Activated naive CD4-positive, alpha-beta T cell treated with anti-CD3 and anti-CD28 coated beads, Interleukin-2, amount 50 U/mL, for 72 hours (primary cell): ENCODE results near the gene STIM1. TPM values are rescaled to one million over a fixed set of nuclear protein-coding genes. Genes with fewer than 3 reads are reported as not detected.
"Not testable (repeated sequence)": the region's sequence is repeated elsewhere in the genome, so short reads cannot be mapped to it uniquely, and the experiment has no call there.

Experiments
- ATAC-seq, 2 donors: fragments of 150-1000 bp; cut with Tn5 transposase; 2 replicates each; pipeline ENCODE4 v1.10.0; 2021; ENCODE audit warnings: mild to moderate bottlenecking in 2 of 2, moderate library complexity in 2 of 2
- DNase-seq, 2 donors: peaks; one replicate each; pipeline ENCODE4 v3.0.0; 2021 to 2022; ENCODE audit warnings: low spot score in 2 of 2
- H3K27ac Mint-ChIP-seq, 2 donors: one replicate each; pipeline ENCODE4 v1.8.0; 2022; ENCODE audit warnings: mild to moderate bottlenecking in 2 of 2, mixed read lengths in 2 of 2
- H3K36me3 Mint-ChIP-seq, 2 donors: one replicate each; pipeline ENCODE4 v1.8.0; 2022; ENCODE audit warnings: mixed read lengths in 2 of 2
- H3K9me3 Mint-ChIP-seq, 2 donors: one replicate each; pipeline ENCODE4 v1.8.0; 2022; ENCODE audit warnings: mixed read lengths in 2 of 2
- total RNA-seq, 2 donors: library from RNA; stranded (reverse); gene quantifications; one replicate each; pipeline ENCODE4 v1.2.3, GENCODE V29; 2022

STIM1 gene
- 10 to 100 TPM; 75.8 to 88.8 TPM for total RNA-seq

DNA sequence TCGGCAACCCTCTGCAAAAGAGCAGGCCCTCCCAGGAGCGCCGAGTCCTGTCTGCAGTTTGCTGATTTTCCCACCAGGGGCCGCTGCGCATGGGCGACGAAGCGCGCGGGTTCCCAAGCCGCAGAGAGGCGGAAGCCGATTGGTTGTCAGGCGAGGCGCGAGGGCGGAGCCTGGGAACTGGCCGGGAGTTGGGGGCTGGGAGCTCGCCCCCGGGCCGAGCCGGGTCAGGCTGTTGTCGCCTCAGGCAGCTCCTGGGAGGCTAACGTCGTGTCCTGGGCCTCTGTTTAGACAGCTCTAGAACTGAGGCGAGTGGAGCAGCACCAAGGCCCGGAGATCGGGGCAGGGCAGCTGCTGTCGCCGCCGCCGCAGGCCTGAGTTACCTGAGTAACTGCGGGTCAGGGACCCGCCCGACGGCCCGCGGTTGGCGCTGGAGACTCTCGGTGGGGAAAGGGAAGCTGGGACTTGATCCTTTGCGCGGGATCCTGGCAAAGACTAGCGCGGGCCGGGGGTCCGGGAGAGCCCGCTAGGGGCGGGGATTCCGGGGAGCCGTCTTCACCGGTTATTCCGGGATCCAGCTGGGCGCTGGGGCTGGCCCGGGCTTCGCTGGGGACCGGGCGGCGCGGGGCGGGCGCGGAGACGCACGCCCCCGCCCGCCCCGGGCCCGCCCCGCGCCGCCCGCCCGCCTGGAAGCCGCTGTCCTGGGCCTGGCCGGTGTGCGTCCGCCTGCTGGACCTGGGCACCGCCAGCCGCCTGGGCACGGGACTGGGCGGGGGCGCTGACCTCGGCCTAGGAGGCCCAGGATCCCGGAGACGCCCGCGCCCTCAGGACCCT lies at the start of gene STIM1:
STIM1 (plus strand) TSS at position 688 of the 831 bp plus-strand sequence. CDS start 607 bp downstream, outside the sequence.
- DNase-seq (peak; percentile 98 to 100), ATAC-seq (peak; percentile 66 to 79)
- peak within 1 kb of the TSS; percentile 97 for H3K27ac Mint-ChIP-seq
- H3K9me3 Mint-ChIP-seq, result no peaks in the 10 kb centered on the region
- H3K36me3 Mint-ChIP-seq, result peaks cover 16% of the 10 kb centered on the region in 2 donors

DNA sequence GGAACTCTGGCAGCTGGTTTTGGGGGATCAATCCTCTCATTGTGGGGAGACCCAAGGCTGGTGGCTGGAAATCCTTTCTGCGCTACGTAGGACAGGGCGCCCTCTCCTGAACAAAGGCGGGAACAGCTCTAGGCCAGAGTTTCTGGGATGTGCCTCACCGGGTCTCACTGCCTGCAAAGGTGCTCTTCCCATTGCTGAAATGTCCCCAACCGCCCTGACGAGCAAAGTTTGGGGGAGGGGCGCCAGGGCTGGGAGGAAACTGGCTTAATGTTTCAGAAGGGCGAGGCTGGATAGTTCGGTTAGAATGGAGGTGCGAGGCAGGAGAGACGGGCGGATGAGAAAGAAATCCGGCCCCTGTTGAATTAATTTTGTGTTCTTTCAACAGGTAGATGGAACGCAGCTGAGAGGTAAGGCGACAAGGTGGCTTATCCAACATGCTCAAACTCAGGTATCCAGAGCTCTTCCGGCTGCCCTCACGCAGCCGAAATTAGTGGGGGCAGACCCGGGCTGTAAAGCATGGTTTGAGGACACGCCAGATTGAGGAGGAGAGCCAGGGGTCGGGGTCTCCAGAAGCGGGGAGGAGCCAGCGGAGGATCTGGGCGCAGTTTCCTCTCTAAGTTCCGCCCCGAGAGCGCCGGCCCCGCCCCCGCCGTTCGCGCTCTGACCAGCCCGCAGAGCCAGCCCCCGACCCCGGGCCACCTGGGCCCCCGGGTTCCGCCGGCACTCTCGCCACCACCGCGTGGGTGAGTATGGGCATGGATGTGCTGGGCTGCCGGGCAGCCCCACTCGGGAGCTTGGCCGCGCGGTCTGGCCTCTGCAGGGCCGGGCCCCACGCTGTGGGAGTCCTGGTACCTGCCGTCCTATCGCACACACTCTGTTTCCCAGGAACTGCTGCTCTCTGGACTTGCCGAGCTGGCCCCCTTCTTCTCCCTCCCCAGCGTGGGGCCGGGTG lies 47.3 kb upstream of the STIM1 start, which contains the start of gene PGAP2:
PGAP2 (plus strand) TSS at position 652 of the 952 bp plus-strand sequence. CDS start 2,700 bp downstream, outside the sequence.
- ATAC-seq (peak; percentile 80 to 83), DNase-seq (peak; percentile 66 to 70)
- H3K9me3 Mint-ChIP-seq, result no peaks in the 10 kb centered on the region
- peak within 1 kb of the TSS; percentile 94 to 96 for H3K27ac Mint-ChIP-seq
- H3K36me3 Mint-ChIP-seq, result peaks cover 5 to 6% of the 10 kb centered on the region in 2 donors

DNA sequence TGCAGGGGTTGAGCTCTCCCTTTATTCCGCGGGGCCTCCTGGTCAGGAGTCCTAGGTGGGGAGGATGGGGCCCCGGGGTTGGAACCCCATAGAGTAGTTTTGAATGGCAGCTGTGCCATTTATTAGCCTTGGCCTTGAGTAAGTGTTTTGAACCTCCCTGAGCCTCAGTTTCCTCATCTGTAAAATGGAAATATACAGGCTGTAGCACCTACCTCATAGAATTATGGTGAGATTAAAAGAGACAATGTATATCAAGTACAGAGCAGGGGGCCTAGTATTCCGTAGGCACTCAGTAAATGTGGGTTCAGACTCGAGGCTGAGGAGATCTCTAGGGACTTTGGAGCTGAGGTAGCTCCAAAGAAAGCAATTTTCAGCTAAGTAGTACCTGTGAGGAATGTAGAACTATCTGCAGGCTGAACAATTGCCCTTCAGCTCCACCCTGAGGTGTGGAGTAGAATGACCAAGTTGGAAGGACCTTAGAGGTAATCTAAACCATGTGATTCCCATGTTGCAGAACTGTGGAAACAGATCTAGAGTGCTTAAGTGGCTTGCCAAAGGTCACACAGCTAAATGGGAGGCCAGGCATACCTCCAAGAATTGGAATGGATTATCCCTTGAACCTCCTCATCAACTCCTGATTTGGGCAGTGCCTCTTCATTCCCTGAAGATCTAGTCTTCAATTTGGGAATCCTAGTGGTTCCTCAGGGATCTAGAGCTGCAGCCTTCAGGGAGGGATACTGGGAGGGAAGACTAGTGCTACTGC lies 46.4 kb upstream of the STIM1 start:
- no peaks in the 10 kb centered on the region for H3K9me3 Mint-ChIP-seq
- DNase-seq (peak in 1 of 2 donors; percentile 33), ATAC-seq (peak; percentile 65 to 67)
- H3K36me3 Mint-ChIP-seq, result peaks cover 5 to 6% of the 10 kb centered on the region in 2 donors
- H3K27ac Mint-ChIP-seq, result peak overlapping the region in 1 of 2 donors; percentile 94

DNA sequence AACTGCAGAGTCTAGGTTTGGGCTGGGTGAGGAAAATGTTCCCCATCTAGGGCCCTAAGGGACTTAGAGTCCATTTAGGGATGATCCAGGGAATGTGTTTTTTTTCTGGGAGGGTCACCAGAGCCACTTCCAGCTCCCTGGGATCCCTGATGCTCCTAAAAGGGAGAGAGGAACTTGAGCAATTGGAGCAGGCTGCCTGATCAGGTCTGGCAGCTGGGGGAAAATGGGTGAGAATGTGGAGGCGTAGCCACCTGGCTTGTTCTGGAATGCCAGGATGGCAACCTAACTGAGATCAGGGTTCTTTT lies 45.9 kb upstream of the STIM1 start:
- no peak for DNase-seq
- ATAC-seq, result no peak
- H3K9me3 Mint-ChIP-seq, result no peaks in the 10 kb centered on the region

DNA sequence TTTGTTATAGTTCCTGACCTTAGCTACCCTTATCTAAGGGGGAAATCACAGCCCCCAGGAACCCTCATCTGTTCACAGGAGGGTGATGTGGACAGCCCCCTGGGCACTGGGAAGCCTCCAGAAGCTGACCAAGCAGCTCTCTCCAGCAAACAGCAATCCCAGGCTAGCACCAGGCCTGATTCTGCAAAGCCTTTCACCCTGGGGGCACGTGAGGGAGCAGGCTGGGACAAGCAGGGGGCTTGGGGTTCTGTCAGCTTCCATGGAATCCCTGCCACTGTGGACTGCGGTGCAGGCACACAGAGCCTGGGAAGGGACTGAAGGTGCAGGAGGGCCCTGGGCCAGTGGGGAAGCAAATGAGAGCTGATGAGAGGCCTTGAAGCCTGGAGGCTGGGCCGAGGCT lies 45.0 kb upstream of the STIM1 start:
- no peak for DNase-seq
- Mint-ChIP-seq H3K27ac (no peak overlapping the region), H3K36me3 (peaks cover 5 to 6% of the 10 kb centered on the region in 2 donors), H3K9me3 (no peaks in the 10 kb centered on the region)
- ATAC-seq, result no peak

More for the DNA sequence above, 45.9 kb upstream of the STIM1 start:
- peaks cover 5 to 6% of the 10 kb centered on the region in 2 donors for H3K36me3 Mint-ChIP-seq
- no peak overlapping the region for H3K27ac Mint-ChIP-seq

DNA sequence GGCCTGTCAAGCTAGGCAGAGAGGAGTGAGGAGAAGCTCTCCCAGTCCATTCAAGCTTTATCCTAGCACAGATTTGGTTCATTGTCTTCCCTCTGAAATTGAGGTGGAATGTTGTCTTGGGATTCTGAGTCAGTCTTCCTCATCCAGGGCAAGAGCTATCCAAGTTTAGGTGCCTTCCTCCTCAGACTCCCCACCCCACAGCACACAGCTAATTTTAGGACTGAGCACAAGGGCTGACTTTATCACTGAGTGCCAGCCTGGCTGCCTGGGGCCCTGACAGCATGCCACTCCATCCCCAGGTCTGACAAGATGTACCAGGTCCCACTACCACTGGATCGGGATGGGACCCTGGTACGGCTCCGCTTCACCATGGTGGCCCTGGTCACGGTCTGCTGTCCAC lies 44.5 kb upstream of the STIM1 start:
- H3K27ac Mint-ChIP-seq, result no peak overlapping the region
- peaks cover 5 to 6% of the 10 kb centered on the region in 2 donors for H3K36me3 Mint-ChIP-seq
- ATAC-seq, result no peak
- no peak for DNase-seq
- no peaks in the 10 kb centered on the region for H3K9me3 Mint-ChIP-seq

DNA sequence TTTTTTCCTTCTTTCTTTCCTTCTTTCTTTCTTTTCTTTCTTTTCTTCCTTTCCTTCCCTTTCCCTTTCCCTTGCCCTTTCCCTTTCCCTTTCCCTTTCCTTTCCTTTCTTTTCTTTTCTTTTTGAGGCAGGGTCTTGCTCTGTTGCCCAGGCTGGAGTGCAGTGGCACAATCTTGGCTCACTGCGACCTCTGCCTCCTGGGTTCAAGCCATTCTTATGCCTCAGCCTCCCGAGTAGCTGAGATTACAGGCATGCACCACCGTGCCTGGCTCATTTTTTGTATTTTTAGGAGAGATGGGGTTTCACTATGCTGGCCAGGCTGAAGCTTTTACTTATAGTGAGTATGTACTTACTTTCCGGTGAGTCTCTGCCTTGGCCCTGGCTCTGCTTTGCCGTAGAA lies 40.6 kb upstream of the STIM1 start:
- H3K36me3 Mint-ChIP-seq, H3K9me3 Mint-ChIP-seq, ATAC-seq, DNase-seq, H3K27ac Mint-ChIP-seq: not testable (repeated sequence)

DNA sequence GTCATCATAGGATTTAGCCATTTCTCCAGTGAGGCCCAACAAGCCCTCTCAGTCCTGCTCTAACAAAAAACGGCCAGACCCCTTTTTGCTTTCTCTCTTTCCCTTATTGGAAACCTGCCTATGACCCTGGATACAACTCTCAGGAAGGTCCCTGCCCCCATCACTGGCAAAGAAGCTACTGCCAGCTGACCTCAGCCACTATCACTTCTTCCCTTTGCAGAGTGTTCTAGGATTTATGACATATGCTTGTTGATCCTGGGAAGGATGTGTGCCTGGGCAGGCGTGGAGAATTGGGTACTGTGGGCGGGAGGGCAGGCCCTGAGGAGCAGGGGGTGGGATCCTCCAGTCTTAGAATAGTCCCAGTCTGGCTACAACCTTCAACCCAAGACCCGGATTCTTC lies 39.6 kb upstream of the STIM1 start:
- Mint-ChIP-seq H3K9me3 (no peaks in the 10 kb centered on the region), H3K27ac (peak overlapping the region in 1 of 2 donors; percentile 34), H3K36me3 (no peaks in the 10 kb centered on the region)
- DNase-seq (no peak), ATAC-seq (no peak)

DNA sequence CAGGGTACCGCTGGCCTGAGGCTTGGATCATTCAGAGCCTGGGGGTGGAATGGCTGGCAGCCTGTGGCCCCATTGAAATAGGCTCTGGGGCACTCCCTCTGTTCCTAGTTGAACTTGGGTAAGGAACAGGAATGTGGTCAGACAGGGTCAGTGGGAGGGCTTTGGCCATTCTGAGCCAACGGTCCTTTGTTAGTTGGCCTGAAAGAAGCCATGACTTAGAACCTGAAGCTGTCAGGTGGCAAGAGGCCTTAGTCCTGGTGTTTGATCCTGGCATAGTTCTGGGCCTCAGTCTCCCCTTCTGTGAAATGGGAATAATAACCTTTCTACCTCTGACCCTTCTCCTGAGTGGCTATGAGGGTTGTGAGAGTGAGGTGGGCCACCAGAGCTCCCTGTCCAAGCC lies 38.8 kb upstream of the STIM1 start:
- H3K36me3 Mint-ChIP-seq, result no peaks in the 10 kb centered on the region
- ATAC-seq, result no peak
- no peaks in the 10 kb centered on the region for H3K9me3 Mint-ChIP-seq
- DNase-seq, result no peak
- peak overlapping the region in 1 of 2 donors; percentile 88 for H3K27ac Mint-ChIP-seq

DNA sequence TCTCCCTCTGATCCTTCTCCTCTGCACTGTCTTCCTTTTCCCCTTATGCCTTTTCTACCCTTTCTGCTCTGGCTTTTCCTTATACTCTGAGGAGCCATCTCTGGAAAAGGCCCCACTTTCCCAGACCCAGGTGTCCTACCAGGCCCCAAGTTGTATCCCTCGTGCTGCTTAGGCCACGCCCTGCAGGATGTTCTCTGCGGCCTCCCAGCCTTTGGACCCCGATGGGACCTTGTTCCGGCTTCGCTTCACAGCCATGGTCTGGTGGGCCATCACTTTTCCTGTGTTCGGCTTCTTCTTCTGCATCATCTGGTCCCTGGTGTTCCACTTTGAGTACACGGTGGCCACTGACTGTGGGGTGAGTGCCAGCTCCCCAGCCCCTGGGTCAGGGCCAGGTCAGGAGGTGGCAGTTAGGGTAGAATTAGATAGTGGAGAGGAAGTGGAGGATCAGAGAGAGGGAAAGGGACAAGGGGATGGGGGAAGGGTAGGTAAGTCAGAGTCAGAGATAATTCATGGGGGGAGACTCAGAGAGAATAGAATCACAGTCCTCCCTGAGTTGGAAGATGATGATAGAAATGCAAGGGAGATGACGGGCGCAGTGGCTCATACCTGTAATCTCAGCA lies 38.2 kb upstream of the STIM1 start:
- H3K36me3 Mint-ChIP-seq, result no peaks in the 10 kb centered on the region
- no peaks in the 10 kb centered on the region for H3K9me3 Mint-ChIP-seq
- peak overlapping the region in 1 of 2 donors; percentile 88 for H3K27ac Mint-ChIP-seq
- ATAC-seq (no peak), DNase-seq (no peak)

DNA sequence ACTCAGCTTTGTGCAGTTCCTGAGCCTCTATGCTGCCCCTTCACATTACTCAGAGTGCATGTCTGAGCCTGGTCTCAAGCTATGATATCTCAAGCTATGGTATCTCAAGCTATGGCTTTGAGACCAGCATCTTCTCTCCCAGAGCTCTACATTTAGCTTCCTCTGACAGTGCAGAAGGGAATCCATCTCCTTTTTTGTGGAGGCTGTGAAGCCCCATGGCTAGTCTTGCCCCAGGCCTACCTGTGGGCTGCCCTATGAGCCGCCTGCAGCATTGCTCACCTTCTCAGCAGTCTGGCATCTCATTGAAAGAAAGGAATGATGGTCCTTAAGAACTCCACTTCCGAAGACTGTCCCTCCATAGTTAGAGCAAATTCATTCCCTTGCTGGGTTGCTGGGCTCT lies 34.5 kb upstream of the STIM1 start:
- ATAC-seq (no peak), DNase-seq (no peak)
- no peaks in the 10 kb centered on the region for H3K9me3 Mint-ChIP-seq

DNA sequence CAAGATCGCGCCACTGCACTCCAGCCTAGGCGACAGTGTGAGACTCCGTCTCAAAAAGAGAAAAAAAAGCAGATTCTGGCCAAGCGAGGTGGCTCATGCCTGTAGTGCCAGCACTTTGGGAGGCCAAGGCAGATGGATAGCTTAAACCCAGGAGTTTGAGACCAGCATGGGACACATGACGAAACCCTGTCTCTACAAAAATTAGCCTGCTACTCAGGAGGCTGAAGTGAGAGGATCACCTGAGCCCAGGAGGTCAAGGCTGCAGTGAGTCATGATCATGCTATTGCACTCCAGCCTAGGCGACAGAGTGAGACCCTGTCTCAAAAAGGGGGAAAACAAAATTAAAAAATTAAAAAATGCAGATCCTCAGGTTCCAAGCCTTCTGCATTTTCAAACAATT lies 33.2 kb upstream of the STIM1 start:
- no peak overlapping the region for H3K27ac Mint-ChIP-seq
- peaks cover 0 to 13% of the 10 kb centered on the region in 2 donors for H3K36me3 Mint-ChIP-seq
- no peak for ATAC-seq
- no peaks in the 10 kb centered on the region for H3K9me3 Mint-ChIP-seq
- no peak for DNase-seq

More for the DNA sequence above, 34.5 kb upstream of the STIM1 start:
- peaks cover 0 to 2% of the 10 kb centered on the region in 2 donors for H3K36me3 Mint-ChIP-seq
- no peak overlapping the region for H3K27ac Mint-ChIP-seq

DNA sequence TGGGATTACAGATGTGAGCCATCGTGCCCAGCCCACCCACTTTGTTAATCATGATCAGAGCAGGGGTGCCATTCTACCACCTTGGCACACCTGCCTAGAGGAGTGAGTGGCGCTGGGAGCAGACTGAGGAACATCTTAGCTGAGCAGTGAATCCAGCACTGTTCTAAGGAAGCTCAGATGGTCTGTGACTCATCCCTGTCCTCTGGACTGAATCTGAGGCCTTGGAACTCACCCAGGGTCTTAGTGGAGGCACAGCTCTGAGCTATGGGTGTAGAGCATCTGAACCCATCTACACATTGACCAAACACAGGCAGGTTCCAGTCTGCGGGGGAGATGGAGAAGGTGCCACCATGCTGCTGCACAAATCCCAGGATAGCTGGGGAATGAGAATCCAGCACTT lies 32.2 kb upstream of the STIM1 start:
- no peak overlapping the region for H3K27ac Mint-ChIP-seq
- ATAC-seq (peak in 1 of 2 donors; percentile 14), DNase-seq (no peak)
- H3K36me3 Mint-ChIP-seq, result peaks cover 8 to 20% of the 10 kb centered on the region in 2 donors
- no peaks in the 10 kb centered on the region for H3K9me3 Mint-ChIP-seq

DNA sequence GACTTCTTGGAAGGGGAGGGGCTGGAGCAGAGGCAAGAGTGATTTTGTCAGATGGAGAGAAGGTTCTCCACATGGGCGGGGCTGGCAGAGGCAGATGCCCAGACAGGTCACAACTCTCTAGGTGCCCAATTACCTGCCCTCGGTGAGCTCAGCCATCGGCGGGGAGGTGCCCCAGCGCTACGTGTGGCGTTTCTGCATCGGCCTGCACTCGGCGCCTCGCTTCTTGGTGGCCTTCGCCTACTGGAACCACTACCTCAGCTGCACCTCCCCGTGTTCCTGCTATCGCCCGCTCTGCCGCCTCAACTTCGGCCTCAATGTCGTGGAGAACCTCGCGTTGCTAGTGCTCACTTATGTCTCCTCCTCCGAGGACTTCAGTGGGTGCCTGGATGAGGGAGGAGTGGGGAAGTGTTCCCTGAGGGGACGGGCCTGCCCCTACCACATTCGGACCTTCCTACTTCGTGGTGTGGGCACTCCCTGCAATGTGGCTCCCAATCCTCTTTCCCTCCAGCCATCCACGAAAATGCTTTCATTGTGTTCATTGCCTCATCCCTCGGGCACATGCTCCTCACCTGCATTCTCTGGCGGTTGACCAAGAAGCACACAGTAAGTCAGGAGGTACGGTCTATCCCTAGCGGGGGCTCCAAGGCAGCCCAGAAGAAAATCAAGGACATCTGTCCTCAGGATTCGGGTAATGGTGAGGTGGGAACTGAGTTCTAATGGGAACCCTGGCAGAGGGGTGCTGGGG lies 31.5 kb upstream of the STIM1 start:
- ATAC-seq (peak in 1 of 2 donors; percentile 1), DNase-seq (no peak)
- peak overlapping the region in 1 of 2 donors; percentile 57 for H3K27ac Mint-ChIP-seq
- H3K9me3 Mint-ChIP-seq, result no peaks in the 10 kb centered on the region
- H3K36me3 Mint-ChIP-seq, result peaks cover 8 to 20% of the 10 kb centered on the region in 2 donors

DNA sequence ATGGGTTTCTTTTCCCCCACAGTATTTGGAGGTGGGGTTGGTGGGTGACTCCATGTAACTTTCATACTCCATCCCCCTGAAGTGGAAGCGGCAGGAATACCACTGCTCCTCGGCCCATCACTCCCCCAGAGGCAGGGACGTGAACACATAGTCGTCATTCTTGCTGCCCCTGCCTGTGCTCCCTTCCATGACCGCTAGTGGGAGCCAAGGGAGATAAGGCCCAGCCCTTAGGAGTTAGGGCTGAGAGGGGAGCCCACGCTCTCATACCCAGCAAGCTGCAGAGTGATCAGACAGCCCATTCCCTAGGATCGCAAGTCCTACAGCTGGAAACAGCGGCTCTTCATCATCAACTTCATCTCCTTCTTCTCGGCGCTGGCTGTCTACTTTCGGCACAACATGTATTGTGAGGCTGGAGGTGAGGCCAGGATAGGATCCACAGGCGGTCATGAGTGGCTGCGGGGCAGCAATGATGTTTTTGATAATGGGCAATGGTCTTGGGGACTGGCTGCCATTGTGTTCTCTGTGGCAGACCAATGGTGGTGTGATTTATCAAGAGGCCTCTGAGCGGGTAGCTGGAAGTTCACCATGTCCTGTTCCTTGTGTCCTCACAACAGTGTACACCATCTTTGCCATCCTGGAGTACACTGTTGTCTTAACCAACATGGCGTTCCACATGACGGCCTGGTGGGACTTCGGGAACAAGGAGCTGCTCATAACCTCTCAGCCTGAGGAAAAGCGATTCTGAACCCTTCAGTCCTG lies 30.6 kb upstream of the STIM1 start:
- H3K36me3 Mint-ChIP-seq, result peaks cover 8 to 22% of the 10 kb centered on the region in 2 donors
- peak; percentile 69 to 86 for DNase-seq
- peak overlapping the region; percentile 2 to 57 for H3K27ac Mint-ChIP-seq
- no peaks in the 10 kb centered on the region for H3K9me3 Mint-ChIP-seq
- peak; percentile 87 for ATAC-seq
